GM12864 (cell line): ENCODE measurements around the gene ADAMTS16.

ENCODE experiments used
- DNase-seq: peaks from one replicate; pipeline ENCODE4 v3.0.0-alpha.2; 2011; ENCODE audit warnings: low read depth
- H3K4me3 ChIP-seq: 2 replicates; pipeline ENCODE4 v1.5.1; 2011; ENCODE audit warnings: mild to moderate bottlenecking, low read depth, low read length, control low read depth
- TF ChIP-seq, protein P1 (sequence below): IDR thresholded peaks from 2 replicates; pipeline ENCODE4 v1.5.1; 2011; ENCODE audit warnings: low read depth, mild to moderate bottlenecking, moderate library complexity, low read length, control low read depth, inconsistent platforms; ENCODE audit errors: missing control alignments

ADAMTS16 gene

DNA sequence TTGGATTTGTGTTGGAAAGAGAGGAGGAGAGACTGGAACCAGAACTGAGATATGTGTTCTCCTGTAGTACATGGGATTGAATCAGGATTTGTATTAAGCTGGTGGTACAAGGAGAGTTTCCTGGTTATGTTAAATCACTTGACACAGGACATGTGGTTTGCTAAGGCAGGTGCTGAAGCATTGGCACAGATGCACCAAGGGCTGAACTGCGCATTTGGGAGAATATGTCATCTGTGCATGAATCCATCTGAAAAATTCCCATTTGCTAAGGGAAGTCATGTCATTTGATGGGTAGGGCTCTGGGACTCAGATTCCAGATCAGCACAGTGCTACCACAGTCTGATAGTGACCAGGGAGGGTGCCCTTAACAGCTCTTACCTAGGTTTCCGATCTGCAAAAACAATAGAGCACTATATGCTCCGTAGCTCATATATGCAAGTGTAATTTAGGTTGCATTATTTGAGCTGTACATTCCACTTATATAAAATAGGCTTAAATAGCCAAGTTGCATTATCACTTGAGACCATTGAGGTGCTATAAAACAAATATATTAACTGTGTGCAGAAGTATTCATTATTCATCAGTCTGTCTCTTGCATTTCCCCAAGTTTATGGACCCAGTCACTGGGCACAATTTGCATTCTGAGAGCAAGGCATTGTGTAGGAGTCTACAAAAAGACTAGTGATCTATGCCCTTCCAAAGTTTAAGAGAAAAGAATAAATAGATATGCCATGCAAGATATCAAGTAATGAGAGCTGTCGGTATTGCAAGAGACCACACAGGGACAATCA lies 55.2 kb downstream of the ADAMTS16 start:
- H3K4me3 ChIP-seq: no peak overlapping the region
- TF ChIP-seq, protein P1, sequence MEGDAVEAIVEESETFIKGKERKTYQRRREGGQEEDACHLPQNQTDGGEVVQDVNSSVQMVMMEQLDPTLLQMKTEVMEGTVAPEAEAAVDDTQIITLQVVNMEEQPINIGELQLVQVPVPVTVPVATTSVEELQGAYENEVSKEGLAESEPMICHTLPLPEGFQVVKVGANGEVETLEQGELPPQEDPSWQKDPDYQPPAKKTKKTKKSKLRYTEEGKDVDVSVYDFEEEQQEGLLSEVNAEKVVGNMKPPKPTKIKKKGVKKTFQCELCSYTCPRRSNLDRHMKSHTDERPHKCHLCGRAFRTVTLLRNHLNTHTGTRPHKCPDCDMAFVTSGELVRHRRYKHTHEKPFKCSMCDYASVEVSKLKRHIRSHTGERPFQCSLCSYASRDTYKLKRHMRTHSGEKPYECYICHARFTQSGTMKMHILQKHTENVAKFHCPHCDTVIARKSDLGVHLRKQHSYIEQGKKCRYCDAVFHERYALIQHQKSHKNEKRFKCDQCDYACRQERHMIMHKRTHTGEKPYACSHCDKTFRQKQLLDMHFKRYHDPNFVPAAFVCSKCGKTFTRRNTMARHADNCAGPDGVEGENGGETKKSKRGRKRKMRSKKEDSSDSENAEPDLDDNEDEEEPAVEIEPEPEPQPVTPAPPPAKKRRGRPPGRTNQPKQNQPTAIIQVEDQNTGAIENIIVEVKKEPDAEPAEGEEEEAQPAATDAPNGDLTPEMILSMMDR: no peak
- DNase-seq: no peak

DNA sequence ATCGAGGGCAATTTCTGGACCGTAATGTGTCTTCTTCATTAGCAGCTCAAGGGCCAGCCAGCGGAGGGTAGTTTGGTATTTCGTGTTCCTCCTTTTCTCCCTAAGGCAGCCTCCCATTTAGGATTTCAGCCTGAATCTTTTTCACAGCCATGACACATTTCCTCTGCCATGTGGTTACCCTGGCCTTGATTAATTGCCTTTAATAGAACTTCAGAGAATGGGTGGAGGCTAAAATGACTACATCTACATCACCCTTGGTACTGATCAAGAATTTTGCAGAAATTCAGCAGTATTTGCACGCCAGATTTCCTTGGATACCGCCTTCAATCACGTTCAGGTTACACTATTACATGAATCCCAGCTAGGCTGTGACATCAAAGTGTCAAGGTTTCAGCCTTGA lies 58.0 kb downstream of the ADAMTS16 start:
- TF ChIP-seq, protein P1: no peak
- no peak overlapping the region for H3K4me3 ChIP-seq
- no peak for DNase-seq

DNA sequence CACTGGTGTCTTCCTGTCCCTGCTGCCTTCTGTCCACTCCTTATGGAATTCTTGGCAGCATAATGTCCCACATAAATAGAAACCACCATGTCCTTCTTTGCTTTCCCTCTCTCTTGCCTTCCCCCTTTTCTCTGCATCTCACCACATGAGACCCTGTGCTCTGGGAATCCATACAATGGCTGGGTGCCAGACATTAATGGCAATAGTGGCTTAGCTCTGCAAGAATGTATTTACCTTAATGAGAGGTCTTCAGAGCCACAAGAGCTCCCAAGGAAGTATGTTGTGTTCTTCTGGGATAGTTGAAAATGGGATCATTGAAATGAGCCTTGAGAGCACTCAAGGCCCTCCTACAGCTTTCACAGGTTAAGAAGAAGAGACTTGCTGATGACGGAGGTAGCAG lies 58.7 kb downstream of the ADAMTS16 start:
- no peak overlapping the region for H3K4me3 ChIP-seq
- DNase-seq: no peak
- TF ChIP-seq, protein P1: no peak

DNA sequence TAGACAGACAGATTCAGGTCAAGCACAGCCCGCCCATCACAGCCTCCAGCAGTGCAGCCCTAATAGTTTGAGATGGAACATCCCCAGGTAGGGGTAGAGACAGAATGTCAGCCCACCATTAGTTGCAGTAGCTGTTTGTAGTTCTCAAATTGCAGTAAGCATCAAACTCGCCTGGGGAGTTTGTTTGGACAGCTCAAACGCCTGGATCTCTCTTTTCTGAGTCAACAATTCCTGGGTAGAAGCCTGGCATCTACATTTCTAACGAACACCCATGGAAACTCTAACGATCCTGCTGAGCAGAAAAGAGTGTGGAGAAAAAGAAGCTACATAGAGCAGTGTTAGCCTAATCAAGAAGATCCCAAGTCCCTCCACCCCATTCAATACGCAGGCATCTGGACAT lies 59.4 kb downstream of the ADAMTS16 start:
- DNase-seq: no peak
- H3K4me3 ChIP-seq: no peak overlapping the region
- TF ChIP-seq, protein P1: no peak

DNA sequence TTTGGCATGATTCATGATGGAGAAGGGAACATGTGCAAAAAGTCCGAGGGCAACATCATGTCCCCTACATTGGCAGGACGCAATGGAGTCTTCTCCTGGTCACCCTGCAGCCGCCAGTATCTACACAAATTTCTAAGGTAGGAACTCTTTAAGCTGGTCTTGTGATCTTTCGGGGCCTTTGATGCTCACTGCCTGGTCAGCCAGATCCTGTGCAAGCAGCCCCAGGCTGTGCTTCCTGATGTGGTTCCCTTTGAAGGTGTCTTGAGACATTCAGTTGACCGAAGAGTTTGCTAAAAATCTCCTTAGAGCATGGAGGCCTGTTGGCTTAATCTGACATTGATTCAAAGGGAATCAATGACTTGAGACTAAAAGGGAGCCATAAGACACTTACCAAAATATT lies 60.0 kb downstream of the ADAMTS16 start:
- no peak for DNase-seq
- H3K4me3 ChIP-seq: no peak overlapping the region
- TF ChIP-seq, protein P1: no peak

DNA sequence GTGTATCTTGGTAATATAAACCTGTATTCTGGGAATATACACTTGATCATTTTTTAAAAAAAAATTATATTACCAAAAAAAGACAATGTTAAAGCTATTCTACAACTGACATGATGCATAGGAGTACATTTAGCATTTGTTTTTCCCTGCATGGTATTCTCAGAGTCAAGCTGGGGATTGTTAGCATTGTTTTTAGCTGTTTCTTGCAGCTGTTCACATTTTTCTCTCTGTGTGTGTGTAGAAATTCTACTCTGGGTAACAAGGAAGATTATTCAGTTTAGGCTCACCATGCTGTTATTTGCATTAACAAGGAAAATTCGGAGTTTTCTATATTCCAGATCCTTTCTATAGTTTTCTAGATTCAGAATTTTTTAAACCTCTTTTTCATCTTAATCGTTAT lies 62.2 kb downstream of the ADAMTS16 start:
- DNase-seq: no peak
- no peak overlapping the region for H3K4me3 ChIP-seq
- TF ChIP-seq, protein P1: no peak

DNA sequence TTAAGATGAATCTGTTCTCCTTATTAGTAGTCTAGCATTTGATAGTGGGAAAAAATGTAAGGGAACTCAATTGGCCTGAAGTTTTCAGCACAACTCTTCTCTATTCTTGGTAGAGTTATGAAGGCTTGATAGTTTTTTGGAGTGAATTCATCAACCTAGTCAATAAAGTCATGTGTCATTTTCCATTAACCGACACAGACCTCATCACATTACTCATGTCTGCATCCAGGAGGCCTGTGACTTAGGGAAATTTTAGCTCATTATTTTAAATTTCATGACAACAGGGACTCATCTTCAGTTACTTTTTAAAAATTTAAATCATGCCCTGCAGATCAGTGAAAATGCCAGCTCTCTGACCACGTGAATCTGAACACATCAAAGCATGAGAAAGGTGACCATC lies 63.3 kb downstream of the ADAMTS16 start:
- TF ChIP-seq, protein P1: no peak
- DNase-seq: no peak

More for the DNA sequence above, 63.3 kb downstream of the ADAMTS16 start:
- H3K4me3 ChIP-seq: no peak overlapping the region
